Dedifferentiated amniotic fluid mesenchymal stem cell (primary cell): Measurements from ENCODE around the gene CS.

Experiments
- DNase-seq: peaks from one replicate; pipeline ENCODE4 v3.0.0-alpha.2; 2016; ENCODE audit errors: extremely low spot score

CS gene

DNA sequence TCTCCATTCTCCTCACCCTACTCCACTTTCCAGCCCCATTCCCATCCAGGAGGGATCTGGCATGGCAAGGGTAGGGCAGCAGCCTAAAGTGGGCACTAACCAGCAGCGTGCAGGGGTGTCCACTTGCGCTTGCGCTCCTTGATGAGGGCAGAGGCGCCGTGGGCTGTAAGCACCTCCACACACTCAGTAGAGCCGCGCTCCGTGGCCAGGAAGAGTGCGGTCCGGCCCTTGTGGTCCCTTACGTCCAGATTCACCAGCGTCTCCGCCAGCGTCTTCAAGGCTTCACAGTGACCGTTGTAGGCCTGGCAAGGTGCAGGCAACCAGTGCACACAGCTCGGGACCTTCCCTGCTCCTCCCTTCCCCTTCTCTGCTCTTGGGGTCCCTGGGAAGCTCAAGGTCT lies 52.2 kb downstream of the CS start:
- DNase-seq: no peak

- DNase-seq: no peak
These were observed 55.6 kb downstream of the CS start for GRCh38 chr12:56244494-56244893.

DNA sequence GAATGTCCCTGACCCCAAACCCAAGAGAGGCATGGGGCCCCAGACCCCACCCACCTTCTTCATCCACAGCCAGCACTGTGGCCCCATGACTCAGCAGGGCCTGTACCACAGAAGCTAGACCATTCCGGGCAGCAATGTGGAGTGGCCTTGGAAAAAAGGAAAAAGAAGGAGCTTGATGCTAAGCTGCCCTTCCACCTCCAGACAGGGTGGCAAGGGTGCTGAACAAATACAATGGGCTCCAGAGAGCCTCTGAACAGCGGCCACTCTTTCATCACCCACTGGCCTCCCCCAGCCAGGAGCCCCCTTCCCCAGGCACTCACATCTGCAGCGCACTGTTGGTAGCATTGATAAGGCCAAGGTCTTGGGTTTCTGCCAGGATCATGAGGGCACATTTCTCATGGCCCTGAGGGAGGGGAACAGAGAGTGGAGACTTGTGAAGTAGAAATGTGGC lies 56.4 kb downstream of the CS start:
- no peak for DNase-seq

DNA sequence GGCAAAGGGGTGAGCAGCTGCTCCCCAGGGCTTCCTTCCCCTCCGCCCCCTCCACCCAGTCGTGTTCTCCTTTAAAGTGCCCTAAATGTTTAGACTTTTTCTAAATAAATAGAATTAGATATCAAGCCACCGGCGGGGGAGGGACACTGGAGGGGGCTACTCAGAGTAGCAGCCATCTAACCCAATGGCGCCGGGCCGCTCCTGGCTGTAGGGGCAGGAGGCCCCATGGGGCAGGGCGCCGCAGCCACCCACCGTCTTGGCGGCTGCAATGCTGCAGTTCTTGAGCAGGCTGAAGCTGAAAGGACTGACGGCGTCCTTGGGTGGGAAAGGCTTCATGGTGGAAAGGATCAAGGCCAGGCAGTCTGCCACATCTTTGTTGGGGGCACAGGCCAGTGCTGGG lies 57.1 kb downstream of the CS start:
- no peak for DNase-seq

- no peak for DNase-seq
These were observed 58.5 kb downstream of the CS start for GRCh38 chr12:56241424-56242303.

- DNase-seq: no peak
These were observed 62.6 kb downstream of the CS start for GRCh38 chr12:56237552-56237951.

DNA sequence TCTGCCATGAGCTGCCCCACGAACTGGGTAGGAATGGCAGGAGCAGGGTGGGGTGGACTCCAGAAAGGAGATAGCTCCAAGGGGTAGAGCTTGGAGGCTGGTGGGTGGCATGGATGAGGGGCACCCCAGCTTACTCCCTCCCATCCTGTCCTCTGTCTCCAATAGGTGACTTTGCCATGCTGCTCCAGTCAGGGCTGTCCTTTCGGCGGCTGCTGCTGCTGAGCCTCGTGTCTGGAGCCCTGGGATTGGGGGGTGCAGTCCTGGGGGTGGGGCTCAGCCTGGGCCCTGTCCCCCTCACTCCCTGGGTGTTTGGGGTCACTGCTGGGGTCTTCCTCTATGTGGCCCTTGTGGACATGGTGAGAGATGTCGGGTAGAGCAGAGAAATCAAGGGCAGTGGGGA lies 63.1 kb downstream of the CS start:
- no peak for DNase-seq

DNA sequence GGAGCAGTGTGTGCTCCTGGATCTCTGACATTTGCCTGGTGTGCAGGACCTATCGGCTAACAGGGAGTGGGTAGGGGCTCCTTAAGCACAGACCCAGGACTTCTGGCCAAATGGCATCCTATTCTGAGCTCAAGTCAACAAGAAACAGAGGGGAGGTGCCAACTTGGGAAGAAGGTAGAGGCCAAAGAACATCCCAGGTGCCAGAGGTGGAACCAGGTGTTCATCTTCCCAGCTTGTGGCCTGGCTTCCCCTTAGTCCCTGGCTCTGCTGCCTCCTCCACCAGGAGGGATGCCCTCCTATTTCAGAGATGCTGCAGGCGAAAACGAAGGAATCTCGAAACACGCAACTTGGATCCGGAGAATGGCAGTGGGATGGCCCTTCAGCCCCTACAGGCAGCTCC lies 64.0 kb downstream of the CS start:
- DNase-seq: no peak

DNA sequence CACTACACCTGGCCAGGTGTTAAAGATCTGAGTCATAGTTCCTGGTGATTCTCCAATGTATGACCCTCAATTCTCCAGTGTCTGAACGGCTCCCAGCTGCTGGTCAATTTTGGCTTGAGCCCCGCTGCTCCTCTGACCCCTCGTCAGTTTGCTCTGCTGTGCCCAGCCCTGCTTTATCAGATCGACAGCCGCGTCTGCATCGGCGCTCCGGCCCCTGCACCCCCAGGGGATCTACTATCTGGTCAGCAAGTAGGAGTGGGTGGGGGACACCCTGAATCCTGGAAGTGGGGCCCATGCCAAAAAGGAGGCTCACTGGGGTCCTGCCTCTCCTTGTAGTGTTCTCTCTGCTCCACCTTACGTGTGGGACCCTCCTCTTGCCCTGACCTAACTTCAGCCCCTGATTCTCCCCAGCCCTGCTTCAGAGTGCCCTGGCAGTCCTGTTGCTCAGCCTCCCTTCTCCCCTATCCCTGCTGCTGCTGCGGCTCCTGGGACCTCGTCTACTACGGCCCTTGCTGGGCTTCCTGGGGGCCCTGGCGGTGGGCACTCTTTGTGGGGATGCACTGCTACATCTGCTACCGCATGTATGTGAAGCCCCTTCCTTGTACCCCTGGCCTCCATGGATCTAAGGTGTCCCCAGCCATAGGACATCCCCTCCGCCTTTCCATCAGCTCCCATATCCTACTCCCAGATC lies 65.2 kb downstream of the CS start:
- no peak for DNase-seq

GRCh38 chr12:56231184-56231582 lies 68.9 kb downstream of the CS start:
- no peak for DNase-seq

DNA sequence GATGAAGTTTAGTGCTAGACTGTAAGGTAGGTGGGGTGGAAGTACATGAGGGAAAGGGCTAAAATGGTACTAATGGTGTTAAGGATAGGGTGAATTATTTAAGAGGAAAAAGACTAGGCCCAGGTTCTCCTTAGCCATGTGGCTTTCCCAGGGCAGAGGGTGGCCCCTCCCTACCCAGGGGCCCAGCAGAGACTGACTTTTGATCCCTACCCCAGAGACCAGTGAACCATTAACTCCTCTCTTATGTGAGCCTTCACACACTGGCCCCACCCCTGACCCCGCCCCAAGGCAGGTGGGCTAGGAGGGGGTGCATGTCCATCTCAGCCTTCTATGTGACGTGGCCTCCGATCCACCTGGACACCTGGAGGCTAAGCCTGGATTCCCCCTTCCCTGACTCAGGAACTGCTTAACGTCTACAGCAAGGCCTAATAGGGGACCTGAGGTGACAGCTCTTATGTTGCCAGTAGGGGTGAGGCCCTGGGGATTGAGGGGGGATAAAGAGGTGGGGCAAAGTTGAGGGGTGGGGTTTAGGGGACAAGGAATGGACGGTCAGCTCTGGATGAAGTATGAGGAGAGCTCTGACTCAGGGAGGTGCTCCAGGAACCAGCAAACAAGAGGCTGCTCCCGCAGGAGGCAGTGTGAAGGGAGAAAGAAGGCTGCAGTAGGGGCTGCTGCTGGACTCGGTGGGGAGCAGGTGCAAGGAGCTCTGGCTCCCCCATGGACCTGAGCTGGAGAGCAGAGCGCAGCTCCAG lies 69.5 kb downstream of the CS start:
- DNase-seq: no peak

DNA sequence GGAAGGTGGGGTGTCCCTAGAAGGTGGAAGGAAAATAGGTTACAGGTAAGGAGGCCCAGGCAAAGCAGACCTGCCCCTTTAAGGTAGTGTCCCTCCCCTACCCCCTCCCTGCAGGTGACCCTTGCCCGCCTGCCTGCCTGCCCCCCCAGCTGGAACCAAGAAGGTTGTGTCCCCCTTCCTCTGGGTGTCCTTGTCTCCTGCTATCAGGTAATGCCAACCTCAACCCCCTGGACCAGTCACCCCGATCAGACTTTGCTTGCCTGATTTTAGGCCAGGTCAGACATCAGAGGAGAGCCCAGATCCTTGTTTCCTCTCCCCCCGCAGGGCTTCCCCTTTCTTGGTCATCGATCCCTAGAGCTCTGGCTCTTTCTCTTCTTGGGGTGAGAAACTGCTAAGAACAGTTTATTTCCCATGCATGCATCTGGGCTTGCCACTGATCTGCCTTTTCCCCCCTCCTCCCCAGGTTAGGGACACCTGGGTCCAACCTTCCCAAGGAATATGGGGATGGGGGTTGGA lies 70.2 kb downstream of the CS start, which contains the start of gene SLC39A5:
SLC39A5 (plus strand) TSS at position 136 of the 516 bp plus-strand sequence. CDS start 1,224 bp downstream, outside the sequence.
- DNase-seq: no peak

- no peak for DNase-seq
These were observed 71.0 kb downstream of the CS start for GRCh38 chr12:56229082-56229481.

GRCh38 chr12:56224954-56225353 lies 75.2 kb downstream of the CS start:
- no peak for DNase-seq

DNA sequence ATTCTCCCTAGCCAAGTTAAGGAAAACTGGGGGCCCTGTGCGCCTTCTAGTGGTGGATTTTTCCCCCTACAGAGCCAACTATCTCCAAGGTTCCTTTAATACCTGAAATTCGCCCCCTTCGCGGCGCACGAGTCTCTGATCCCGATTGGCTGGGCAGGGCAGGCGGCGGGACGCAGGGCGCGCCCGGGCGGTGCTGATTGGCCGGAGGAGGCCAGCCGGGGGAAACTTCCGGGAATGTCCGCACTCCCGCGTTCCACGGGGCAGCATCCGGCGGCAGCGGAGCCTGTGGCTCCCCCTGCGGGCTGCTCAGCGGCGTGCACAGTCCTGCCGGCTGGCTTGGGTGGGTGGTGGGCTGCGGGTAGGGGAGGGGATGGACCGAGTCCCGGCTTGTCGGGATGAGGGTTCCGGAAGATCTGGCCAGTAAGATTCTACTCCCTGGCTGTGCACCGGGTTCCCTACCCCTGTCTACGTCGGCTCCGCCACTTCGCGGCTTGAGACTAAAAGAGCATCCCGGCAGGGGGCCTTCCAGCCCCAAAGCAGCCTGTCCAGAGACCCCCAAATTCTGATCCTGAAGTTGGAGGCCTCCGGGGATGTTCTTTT lies 75.9 kb downstream of the CS start, which contains the start of gene NABP2:
NABP2 (plus strand) TSS at position 241 of the 600 bp plus-strand sequence. CDS start 515 bp downstream, outside the sequence.
- DNase-seq: peak; percentile 98

DNA sequence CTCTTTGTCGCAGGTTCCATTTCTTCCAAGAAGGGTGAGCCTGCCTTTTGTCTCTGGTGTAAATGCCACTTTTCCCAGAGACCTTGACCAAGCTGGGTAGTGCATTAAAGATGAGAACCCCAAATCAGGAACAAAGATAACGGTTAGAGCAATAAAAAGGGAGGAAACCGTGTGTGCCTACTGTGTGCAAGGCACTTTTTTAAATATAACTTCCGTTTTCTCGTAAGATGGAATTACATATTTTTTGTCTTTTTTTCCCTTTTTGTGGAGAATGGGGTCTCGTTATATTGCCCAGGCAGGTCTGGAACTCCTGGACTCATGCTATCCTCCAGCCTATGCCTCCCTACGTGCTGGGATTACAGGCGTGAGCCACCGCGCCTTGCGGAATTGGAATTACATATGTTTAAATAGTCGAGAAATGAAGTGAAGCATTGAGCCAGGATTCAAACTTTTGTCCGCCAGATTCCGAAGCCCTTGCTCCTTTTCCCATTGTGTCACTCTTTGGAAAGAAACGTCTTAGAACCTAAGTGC lies 76.5 kb downstream of the CS start:
- DNase-seq: no peak

GRCh38 chr12:56222531-56222895 lies 77.6 kb downstream of the CS start:
- DNase-seq: no peak

- DNase-seq: peak; percentile 96
These were observed 78.2 kb downstream of the CS start, which contains the start of gene RNF41 for GRCh38 chr12:56221757-56222530. Gene RNF41, minus strand, starts transcription at chr12:56221922. Its CDS starts 7,875 bp downstream, at chr12:56214047.
